IPS DF 19.7 (cell line): ENCODE measurements around the gene NDUFB10.
"Not testable (repeated sequence)": the region's sequence is repeated elsewhere in the genome, so short reads cannot be mapped to it uniquely, and the experiment has no call there.

Source experiments
- DNase-seq: peaks from one replicate; pipeline ENCODE4 v3.0.0-alpha.2; 2013; ENCODE audit warnings: low read depth, low spot score

Gene NDUFB10

DNA sequence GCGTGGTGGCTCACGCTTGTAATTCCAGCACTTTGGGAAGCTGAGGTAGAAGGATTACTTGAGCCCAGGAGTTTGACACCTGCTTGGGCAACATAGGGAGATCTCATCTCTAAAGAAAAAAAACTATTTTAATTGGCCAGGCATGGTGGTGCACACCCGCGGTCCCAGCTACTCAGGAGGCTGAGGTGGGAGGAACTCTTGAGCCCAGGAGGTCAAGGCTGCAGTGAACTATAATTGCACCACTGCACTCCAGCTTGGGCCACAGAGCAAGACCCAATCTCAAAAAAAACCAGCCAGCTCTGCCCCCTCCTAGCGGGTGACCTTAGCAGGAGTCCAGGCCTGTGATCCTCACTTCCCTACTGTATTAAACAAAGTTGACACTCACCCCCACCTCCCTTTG lies 35.2 kb upstream of the NDUFB10 start:
- no peak for DNase-seq

DNA sequence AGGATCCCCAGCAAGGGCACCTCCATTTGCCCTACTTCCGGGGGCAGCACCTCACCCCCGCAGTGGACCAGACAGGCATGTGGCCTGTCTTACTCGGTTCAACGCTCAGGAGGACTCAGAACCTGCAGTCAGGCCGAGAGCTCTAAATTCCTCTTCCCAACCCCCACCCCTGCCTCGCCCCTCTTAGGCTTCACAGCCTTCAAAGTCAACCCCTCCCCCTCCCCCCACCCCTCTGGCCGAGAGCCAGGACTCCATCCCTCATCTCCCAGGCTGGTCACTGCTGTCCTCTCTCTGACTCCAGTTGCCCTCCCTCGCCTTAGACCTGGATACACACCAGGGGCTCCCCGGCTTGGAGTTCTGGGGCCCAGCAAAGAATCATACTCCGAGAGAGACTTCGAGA lies 33.1 kb upstream of the NDUFB10 start:
- DNase-seq, result no peak

- no peak for DNase-seq
Observed at GRCh38 chr16:1929105-1929504, 30.2 kb upstream of the NDUFB10 start.

GRCh38 chr16:1929578-1930337 lies 29.6 kb upstream of the NDUFB10 start:
- no peak for DNase-seq

- no peak for DNase-seq
Observed at GRCh38 chr16:1930338-1930720, 29.0 kb upstream of the NDUFB10 start.

DNA sequence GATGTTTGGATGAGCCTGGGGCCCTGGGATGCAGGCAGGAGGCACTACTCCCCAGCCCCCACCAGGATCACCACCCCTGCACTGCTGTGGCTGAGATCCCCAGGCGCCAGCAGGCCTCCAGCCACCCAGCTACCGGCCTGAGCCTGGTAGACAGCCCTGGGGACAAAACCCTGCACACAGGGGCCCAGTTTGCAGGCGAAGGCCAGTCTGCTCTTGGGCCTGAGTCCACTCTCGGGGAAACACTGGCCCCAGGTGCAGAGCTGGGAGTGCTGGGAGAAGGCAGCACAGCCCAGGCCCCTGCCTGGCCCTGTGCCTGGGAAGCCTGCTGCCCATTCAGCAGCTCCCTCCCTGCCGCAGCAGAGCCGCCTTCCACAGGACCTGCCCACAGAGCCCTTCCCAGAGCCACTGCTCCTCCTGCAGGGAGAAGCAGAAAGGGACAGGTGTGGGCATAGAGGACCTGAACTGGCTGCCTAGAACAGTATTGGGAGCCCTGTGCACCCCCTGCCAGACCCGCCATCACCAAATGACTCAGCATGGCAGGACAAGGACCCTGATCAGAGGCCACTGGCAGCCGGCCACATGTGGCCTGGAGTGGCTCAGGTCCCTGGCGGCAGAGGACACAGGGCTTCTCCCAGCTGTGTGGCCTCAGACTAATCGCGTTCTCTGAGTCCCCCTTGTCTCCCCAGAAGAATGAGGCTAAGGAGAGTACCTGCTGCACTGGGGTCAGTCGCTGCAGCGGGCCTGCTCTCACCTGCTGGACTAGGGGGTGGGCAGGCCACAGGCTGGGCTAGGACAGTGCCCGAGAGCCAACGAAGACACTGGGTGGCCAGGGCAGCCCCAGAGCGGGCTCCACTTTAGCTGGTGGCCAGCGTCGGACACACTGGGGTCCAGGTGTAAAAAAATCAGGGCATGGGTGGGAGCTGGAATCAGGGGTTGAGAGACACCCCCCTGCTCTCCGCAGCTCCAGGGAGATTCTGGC lies 27.0 kb upstream of the NDUFB10 start:
- DNase-seq, result no peak

DNA sequence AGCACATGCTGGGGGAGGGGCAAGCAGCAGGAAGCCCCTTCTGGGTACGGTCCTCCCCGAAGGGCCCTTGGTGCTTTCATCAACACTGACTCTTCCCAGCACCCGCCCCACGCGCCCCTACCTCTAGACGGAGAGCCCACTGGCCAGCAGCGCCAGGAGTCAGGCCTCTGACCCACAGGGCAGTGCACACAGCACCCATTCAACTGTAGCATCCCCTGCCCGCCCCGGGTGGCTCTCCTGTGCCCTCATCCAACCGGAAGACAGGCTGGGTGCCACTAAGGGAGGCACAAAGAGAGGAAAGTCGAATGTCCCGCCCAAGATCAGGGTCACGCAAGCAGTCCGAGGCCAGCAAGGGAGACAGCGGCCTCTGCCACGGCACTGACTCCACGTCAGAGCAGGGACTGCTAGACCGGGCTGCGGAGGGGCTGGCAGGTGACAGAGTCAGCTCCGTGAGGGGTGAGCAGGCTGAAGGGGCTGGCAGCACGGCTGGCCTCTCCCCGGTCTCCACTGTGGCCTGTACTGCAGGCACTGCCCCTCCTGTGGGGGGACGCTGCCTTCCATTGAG lies 26.2 kb upstream of the NDUFB10 start:
- no peak for DNase-seq

- no peak for DNase-seq
Observed at GRCh38 chr16:1936945-1937479, 22.3 kb upstream of the NDUFB10 start.

- DNase-seq, result no peak
Observed at GRCh38 chr16:1938316-1938715, 21.0 kb upstream of the NDUFB10 start.

GRCh38 chr16:1938910-1939309 lies 20.4 kb upstream of the NDUFB10 start:
- no peak for DNase-seq

DNA sequence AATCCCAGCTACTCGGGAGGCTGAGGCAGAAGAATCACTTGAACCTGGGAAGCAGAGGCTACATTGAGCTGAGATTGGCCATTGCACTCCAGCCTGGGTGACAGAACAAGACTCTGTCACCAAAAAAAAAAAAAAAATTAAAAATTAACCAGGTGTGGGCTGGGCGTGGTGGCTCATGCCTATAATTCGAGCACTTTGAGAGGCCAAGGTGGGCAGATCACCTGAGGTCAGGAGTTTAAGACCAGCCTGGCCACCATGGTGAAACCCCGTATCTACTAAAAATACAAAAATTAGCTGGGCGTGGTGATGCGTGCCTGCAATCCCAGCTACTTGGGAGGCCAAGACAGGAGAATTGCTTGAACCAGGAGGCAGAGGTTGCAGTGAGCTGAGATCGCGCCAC lies 19.5 kb upstream of the NDUFB10 start:
- not testable (repeated sequence) for DNase-seq

GRCh38 chr16:1940273-1941161 lies 18.8 kb upstream of the NDUFB10 start:
- DNase-seq, result no peak

GRCh38 chr16:1941162-1942046 lies 17.9 kb upstream of the NDUFB10 start:
- no peak for DNase-seq

DNA sequence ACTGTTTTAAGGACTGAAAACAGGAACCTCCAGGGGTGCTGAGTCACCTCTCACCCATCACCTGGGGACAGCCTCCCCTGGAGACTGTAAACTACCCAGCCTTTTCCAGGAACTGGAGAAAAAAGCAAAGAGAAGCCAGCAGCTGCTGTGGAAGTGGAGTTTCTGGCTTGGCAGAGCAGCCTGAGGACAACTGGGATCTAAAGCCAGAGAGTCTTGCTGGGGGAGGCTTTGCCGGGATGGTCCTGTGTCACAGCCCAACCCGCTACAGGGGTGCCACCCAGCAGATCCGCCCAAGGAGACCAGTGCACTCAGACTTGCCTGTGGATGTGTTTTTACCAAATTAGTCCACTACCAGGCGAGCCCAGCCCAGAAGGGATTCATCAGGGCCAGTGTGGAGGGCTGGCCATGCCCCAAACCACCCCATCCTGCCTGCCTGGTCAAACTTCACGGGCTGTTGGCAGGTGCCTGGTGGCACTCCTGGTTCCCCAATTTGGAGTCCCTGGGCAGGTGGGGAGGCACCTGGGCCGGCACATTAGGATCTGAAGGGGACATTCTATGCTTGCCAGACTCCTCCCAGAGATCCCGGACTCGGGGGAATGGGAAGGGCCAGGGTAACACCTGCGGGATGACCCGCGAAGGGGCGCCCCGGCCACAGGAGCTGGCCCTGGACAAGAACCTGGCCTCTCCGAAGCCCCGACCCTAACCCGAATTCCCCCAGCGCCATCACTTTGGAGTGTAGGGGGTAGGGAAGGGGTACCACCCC lies 17.1 kb upstream of the NDUFB10 start:
- DNase-seq, result no peak

DNA sequence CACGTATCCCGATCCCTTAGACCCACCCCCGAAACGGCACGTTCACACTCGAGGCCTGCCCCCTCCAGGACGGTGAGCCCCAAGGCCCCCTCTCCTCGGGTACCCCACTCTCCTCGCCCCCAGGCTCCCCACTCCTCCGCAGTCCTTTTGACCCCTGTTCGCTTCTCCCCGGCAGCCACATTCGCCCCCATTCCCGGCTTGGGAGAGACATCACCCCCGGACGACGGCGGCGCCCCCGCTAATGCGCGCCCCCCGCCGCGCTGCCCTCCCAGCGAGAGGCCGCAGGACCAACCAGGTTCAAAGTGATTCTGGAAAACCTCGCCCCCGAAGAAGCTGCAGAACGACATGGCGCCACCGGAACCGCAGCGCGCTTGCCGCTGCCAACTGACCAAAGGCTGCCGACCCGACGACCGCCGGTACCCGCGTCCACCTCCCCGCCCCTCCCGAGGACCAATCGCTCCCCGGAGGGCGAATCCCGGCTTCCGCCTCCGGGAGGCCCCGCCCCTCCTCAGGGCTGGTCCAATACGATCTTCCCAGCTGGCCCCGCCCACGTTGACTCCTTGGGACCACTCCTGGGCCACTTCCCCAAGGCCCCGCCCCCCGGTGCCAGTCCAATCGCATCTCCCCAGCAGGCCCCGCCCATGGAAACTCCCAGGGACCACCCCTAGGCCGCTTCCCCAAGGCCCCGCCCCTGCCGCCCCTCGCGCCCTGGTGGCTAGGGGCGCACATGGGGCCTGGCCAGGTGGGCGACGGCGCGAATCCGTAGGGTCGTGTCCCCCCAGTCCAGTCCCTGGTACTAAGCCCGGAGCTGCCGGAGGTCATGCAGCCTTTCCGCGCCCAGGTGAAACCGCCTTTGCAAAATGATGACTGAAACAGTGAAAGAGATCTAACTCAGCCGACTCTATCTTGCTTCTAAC lies 16.3 kb upstream of the NDUFB10 start, which contains the start of gene MSRB1:
Gene MSRB1, minus strand, starts transcription at position 390 of the 917 bp plus-strand sequence. Its CDS starts 43 bp downstream, at position 347.
- DNase-seq, result no peak

DNA sequence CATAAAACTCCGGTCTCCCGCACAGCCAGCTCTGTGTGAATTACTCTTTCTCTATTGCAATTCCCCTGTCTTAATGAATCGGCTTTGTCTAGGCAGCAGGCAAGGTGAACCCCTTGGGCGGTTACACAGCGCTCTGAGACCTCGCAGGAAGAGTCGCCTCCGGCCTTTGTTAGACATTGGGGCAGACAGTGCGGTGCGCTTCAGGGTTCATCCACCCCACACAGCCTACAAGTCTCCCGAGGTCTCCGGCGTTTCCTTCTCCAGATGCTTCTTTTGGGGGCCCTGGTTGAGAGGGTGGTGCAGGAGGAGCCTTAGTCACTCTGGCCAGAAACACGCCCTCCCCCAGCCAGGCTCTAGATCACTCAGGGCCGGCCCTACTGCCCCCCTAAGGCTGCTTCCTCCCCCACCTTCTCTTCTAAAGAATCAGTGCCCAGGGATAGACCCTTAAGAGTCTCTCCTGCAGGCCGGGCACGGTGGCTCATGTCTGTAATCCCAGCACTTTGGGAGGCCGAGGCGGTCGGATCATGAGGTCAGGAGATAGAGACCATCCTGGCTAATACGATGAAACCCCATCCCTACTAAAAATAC lies 14.6 kb upstream of the NDUFB10 start:
- no peak for DNase-seq

DNA sequence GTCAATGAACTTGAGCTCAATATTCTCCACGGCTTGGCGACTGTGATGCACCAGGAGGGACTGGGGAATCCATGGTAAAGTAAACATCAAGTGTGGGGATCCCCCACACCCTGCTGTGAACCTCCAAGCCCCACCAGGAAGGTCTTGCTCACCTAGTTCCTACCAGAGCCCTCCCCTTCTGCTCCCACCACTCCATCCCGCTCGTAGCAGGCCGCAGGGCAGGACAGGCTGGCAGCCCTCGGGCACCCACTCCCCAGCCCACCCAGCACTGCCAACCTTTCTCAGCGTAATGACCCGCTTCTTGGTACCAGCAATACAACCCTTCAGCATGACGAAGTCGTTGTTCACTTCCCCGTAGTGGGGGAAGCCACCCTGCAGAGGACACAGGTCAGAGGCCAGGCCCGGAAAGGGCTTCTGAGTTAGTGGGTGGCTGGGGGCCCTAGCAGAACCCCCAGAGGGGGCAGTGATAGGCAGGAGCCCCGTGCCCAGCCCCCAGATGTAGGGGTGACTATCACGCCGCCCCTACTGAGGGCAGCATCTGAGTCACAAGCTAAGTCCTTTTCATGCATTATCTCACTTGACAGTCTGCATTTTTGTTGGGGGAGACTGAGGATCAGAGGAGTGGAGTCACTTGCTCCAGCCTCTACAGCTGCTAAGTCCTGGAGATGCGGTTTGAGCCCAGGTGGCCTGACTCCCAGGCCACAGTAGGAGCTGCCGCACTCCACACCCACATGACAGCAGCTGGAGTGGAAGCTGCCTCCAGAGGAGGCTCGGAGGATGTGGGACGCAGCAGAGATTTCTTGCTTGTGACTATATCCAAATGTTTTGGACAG lies 13.6 kb upstream of the NDUFB10 start:
- no peak for DNase-seq
